RWPE2 (cell line): ENCODE results near the gene COPS8.

Source experiments
- ATAC-seq: fragments of 200-7000 bp; cut with Tn5 transposase; 3 replicates; pipeline ENCODE4 v1.9.1; 2021; ENCODE audit warnings: low read depth
- DNase-seq: peaks from one replicate; pipeline ENCODE4 v3.0.0-alpha.2; 2020; ENCODE audit warnings: low spot score
- H3K27ac ChIP-seq: fragments of 450-650 bp; 2 replicates; pipeline ENCODE4 v1.5.1; 2017; ENCODE audit warnings: mild to moderate bottlenecking; ENCODE audit not compliant: poor library complexity, severe bottlenecking
- H3K27me3 ChIP-seq: fragments of 250-450 bp; sonication (Bioruptor Pico); 2 replicates; pipeline ENCODE4 v1.5.1; 2021; ENCODE audit warnings: mild to moderate bottlenecking, moderate library complexity; ENCODE audit not compliant: insufficient read depth, poor library complexity, severe bottlenecking
- H3K36me3 ChIP-seq: fragments of 250-450 bp; sonication (Bioruptor Pico); 2 replicates; pipeline ENCODE4 v1.5.1; 2020; ENCODE audit warnings: low read depth, mild to moderate bottlenecking, moderate library complexity
- H3K4me1 ChIP-seq: fragments of 250-450 bp; sonication (Bioruptor Pico); 2 replicates; pipeline ENCODE4 v1.5.1; 2021; ENCODE audit warnings: mild to moderate bottlenecking, moderate library complexity; ENCODE audit not compliant: insufficient read depth, poor library complexity, severe bottlenecking
- H3K4me3 ChIP-seq: fragments of 250-450 bp; sonication (Bioruptor Pico); 2 replicates; pipeline ENCODE4 v1.5.1; 2021; ENCODE audit warnings: mild to moderate bottlenecking, moderate library complexity; ENCODE audit not compliant: severe bottlenecking
- H3K9me3 ChIP-seq: fragments of 250-450 bp; sonication (Bioruptor Pico); 2 replicates; pipeline ENCODE4 v1.5.1; 2021; ENCODE audit warnings: mild to moderate bottlenecking, moderate library complexity; ENCODE audit not compliant: severe bottlenecking
- CTCF ChIP-seq: fragments of 450-650 bp; IDR thresholded peaks from one replicate; pipeline ENCODE4 v1.5.1; 2017; ENCODE audit warnings: mild to moderate bottlenecking, moderate library complexity; ENCODE audit not compliant: poor library complexity, severe bottlenecking

COPS8 gene

GRCh38 chr2:237118025-237118424 is 32.3 kb downstream of the COPS8 start:
- H3K27me3 ChIP-seq: no peaks in the 10 kb centered on the region
- DNase-seq (no peak), ATAC-seq (peak; percentile 81)
- H3K27ac ChIP-seq: peak overlapping the region; percentile 93
- H3K4me3 ChIP-seq: no peak overlapping the region
- no peaks in the 10 kb centered on the region for H3K36me3 ChIP-seq
- peaks cover 18% of the 10 kb centered on the region for H3K4me1 ChIP-seq
- no peak for TF ChIP-seq CTCF
- no peaks in the 10 kb centered on the region for H3K9me3 ChIP-seq

DNA sequence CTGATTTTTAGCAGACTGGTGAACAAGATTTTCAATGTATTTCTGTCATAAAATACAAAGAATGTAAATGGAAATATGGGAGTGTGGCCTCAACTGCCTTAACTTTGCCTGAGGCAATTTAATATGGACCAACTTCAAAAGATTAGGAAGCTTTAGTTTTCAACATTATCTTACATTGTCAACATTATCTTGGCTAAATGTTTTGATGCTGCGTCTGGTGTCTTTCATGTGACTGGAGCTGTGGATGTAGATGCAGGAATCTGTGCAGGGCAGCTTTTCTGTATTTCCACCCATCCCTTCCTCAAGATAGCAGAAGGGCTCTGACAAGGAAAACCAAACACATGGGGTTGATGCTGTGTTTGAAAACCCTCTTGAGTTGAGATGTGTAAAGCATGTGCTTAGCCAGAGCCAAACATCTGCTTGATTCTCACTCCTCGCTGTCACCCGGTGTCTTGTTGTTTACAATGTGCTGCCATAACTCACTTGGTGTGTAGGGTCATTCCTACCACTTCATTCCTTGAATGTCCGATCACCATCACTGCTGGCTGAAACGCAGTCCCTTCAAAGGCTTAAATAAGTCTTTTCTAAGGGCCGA is 33.0 kb downstream of the COPS8 start:
- ATAC-seq: no peak
- no peak for TF ChIP-seq CTCF
- no peak overlapping the region for H3K4me3 ChIP-seq
- H3K27me3 ChIP-seq: no peaks in the 10 kb centered on the region
- H3K36me3 ChIP-seq: no peaks in the 10 kb centered on the region
- H3K27ac ChIP-seq: peak overlapping the region; percentile 93
- no peaks in the 10 kb centered on the region for H3K9me3 ChIP-seq
- no peak for DNase-seq
- H3K4me1 ChIP-seq: peaks cover 18% of the 10 kb centered on the region

- Histone ChIP-seq H3K27ac (no peak overlapping the region), H3K4me1 (peaks cover 18% of the 10 kb centered on the region), H3K4me3 (no peak overlapping the region), H3K27me3 (no peaks in the 10 kb centered on the region), H3K36me3 (no peaks in the 10 kb centered on the region), H3K9me3 (no peaks in the 10 kb centered on the region)
- no peak for TF ChIP-seq CTCF
- DNase-seq (no peak), ATAC-seq (no peak)
These were observed 35.2 kb downstream of the COPS8 start for GRCh38 chr2:237120916-237121315.

DNA sequence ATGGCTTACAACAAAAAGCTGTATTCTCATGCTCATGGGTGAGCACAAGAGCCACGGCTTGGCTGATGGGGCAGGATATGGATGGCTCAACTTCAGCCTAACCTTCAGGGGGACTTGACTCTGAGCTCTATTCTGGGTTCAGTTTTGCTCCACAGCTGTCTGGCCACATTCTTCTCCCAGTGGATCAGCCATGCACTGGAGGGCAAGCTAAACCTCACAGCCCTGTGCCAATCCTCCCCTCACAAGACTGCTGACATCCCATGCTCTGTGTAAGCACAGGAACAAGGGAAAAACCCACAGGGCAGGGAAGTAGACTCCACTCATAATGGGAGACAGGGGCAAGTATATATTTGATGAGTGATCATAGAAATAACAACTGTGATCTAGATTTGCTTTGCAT is 35.6 kb downstream of the COPS8 start:
- Histone ChIP-seq H3K4me3 (no peak overlapping the region), H3K9me3 (no peaks in the 10 kb centered on the region), H3K36me3 (no peaks in the 10 kb centered on the region), H3K4me1 (peaks cover 18% of the 10 kb centered on the region), H3K27me3 (no peaks in the 10 kb centered on the region), H3K27ac (no peak overlapping the region)
- DNase-seq (no peak), ATAC-seq (no peak)
- no peak for TF ChIP-seq CTCF

DNA sequence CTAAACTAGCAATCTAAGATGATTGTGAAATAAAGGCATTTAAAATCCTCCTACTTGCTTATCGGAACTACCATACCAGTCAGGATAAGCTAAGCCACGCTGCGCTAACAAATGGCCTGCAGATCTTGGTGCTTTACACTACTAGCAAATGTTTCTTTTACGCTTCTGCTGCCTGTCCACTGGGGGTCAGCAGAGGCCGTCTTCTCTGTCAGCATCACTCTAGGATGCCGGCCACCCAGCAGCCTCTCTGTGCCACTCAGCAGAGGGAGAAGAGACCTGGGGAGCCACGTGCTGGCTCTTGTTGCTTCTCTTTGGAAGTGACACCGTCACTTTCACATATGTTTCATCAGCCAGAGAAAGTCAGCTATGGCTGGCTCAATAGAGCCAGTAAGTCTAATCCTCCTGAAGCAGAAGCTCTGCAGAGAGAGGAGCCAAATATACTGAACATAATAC is 36.6 kb downstream of the COPS8 start:
- Histone ChIP-seq H3K36me3 (no peaks in the 10 kb centered on the region), H3K27ac (no peak overlapping the region), H3K9me3 (no peaks in the 10 kb centered on the region), H3K4me3 (no peak overlapping the region), H3K27me3 (no peaks in the 10 kb centered on the region), H3K4me1 (peaks cover 16% of the 10 kb centered on the region)
- ATAC-seq: peak; percentile 82
- peak; percentile 67 for DNase-seq
- peak; percentile 90 for TF ChIP-seq CTCF
